Neural cell (in vitro differentiated cells): ENCODE measurements around the gene ZNF75A.

Experiments used
- CTCF ChIP-seq: fragments of 450-650 bp; IDR thresholded peaks from 2 replicates; pipeline ENCODE4 v1.5.1; 2014; ENCODE audit warnings: antibody characterized with exemption, mild to moderate bottlenecking, moderate library complexity; ENCODE audit not compliant: poor library complexity, severe bottlenecking
- EZH2 ChIP-seq: fragments of 200-600, 300-800 bp; shearing (Covaris generic), sonication (generic); IDR thresholded peaks from 2 replicates; pipeline ENCODE4 v1.6.1; 2014; ENCODE audit warnings: antibody characterized with exemption, low read length, borderline replicate concordance, mild to moderate bottlenecking; ENCODE audit not compliant: insufficient read depth, poor library complexity, severe bottlenecking
- POLR2AphosphoS5 ChIP-seq: IDR thresholded peaks from 2 replicates; pipeline ENCODE4 v1.6.1; 2012
- RAD21 ChIP-seq: fragments of 450-650 bp; conservative IDR thresholded peaks from 2 replicates; pipeline ENCODE4 v1.6.1; 2014; ENCODE audit warnings: antibody characterized with exemption, mild to moderate bottlenecking, moderate library complexity
- SMC3 ChIP-seq: fragments of 450-650 bp; conservative IDR thresholded peaks from 2 replicates; pipeline ENCODE4 v1.6.1; 2014; ENCODE audit warnings: antibody characterized with exemption, mild to moderate bottlenecking, moderate library complexity; ENCODE audit not compliant: poor library complexity
- TF ChIP-seq, protein P1 (sequence below): IDR thresholded peaks from 2 replicates; pipeline ENCODE4 v1.6.1; 2012; ENCODE audit warnings: borderline replicate concordance

- TF ChIP-seq CTCF (no peak), EZH2 (no peak), SMC3 (no peak), RAD21 (no peak), POLR2AphosphoS5 (no peak)
- TF ChIP-seq, protein P1, sequence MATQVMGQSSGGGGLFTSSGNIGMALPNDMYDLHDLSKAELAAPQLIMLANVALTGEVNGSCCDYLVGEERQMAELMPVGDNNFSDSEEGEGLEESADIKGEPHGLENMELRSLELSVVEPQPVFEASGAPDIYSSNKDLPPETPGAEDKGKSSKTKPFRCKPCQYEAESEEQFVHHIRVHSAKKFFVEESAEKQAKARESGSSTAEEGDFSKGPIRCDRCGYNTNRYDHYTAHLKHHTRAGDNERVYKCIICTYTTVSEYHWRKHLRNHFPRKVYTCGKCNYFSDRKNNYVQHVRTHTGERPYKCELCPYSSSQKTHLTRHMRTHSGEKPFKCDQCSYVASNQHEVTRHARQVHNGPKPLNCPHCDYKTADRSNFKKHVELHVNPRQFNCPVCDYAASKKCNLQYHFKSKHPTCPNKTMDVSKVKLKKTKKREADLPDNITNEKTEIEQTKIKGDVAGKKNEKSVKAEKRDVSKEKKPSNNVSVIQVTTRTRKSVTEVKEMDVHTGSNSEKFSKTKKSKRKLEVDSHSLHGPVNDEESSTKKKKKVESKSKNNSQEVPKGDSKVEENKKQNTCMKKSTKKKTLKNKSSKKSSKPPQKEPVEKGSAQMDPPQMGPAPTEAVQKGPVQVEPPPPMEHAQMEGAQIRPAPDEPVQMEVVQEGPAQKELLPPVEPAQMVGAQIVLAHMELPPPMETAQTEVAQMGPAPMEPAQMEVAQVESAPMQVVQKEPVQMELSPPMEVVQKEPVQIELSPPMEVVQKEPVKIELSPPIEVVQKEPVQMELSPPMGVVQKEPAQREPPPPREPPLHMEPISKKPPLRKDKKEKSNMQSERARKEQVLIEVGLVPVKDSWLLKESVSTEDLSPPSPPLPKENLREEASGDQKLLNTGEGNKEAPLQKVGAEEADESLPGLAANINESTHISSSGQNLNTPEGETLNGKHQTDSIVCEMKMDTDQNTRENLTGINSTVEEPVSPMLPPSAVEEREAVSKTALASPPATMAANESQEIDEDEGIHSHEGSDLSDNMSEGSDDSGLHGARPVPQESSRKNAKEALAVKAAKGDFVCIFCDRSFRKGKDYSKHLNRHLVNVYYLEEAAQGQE = no peak
Observed at GRCh38 chr16:3262517-3262916, 42.8 kb upstream of the ZNF75A start.
